Dedifferentiated amniotic fluid mesenchymal stem cell (primary cell): Measurements from ENCODE around the gene EZH2.

Experiments
- DNase-seq: peaks from one replicate; pipeline ENCODE4 v3.0.0-alpha.2; 2016; ENCODE audit errors: extremely low spot score

Gene EZH2

GRCh38 chr7:148884049-148884298 lies at the start of gene EZH2:
Gene EZH2 (minus strand): TSS chr7:148884291. CDS start chr7:148847298, 36,993 bp downstream.
- DNase-seq = no peak

DNA sequence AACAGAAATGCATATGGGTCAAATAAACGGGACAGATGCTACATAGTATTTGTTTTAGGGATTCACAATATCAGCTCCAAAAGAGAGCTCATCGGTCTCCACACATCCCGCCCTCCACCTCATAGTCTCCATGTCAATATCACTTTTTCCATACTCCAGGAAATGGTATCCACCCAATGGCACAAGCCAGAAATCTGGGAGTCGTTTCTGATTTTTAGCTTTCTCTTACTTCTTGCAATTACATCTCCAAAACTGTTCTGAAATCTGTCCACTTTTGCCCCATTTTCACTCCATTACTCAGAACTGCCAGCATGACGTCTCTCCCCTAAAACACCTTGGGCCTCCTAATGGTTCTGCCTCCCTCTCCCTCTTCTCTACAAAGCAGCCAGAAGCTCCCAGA lies 47.4 kb upstream of the EZH2 start:
- DNase-seq = no peak

DNA sequence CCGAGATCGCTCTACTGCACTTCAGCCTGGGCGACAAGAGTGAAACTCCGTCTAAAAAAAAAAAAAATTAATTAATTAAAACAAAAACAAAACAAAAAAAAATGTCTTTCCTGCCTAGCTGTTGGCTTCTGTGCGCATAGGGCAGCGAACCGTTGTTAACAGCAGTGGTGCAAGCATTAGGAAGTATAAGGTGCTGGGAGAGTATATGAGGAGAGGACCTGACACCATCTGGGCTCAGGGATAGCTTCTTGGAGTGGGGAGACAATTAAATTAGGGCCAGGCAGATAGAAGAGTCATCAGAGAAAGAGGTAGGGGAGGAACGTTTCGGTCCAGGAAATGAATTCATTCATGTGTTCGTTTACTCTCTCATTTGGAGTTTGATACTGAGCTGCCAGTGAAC lies 46.2 kb upstream of the EZH2 start:
- DNase-seq = no peak

DNA sequence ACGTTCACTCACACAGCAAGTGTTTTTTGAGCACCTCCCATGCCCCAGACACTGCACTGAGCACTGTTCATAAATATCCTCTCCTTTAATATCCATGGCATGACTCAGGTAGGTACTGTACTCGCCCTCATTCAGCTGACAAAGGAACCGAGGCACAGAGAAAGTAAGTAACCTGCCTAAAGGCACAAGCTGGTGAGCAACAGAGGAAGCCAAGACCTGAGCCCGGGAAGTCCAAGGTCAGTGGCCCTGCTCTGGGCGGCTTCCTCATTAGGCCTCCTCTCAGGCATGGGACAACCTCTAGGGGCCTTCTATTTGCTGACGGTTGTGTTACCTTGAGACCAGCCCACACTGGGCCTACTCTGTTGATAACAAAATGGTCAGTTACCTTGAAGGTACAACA lies 45.1 kb upstream of the EZH2 start:
- DNase-seq = no peak

DNA sequence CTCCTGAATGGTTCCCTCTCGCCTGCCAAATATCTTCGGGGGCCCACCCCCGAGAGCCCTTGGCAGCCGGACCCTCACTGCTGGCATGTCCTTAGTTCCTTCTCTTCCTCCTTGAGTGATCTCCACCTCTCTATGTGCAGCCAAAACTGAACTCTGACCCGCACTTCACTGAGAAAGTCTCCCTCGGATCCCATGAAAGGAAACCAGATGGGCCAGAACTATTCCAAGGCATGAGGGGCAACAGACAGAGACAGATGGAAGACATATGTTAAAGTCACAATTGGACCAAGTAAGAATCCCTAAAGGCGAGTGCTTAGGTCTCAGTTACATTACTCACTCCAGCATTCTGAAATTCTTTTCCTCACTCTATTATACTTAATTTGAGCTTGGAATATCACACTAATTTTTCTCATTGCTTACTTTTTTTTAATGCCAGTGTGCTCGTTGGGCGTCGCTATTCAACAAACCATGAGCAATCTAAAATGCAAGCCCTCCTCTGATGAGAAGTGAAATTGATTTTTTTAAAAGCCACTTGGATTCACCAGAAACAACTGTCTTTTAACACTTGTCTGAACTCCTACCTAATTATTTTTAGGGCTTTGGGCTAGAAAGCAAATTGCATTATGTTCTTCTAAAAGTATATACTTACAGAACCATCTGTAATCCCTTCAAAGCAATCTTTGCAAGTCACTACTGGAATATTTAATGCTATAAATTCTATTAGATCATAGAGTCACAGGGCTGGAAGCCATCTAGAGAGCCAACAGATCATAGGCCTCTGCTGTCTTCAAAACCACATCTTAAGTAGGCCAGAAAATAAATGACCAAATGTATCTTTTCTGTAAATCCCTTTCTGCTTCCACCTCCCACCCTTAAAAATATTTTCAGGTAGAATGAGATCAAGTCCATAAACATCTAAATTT lies 43.3 kb upstream of the EZH2 start:
- no peak for DNase-seq

- no peak for DNase-seq
Observed at GRCh38 chr7:148925836-148926235, 41.7 kb upstream of the EZH2 start.

GRCh38 chr7:148924011-148924410 lies 39.9 kb upstream of the EZH2 start:
- DNase-seq = no peak

- DNase-seq = no peak
Observed at GRCh38 chr7:148921806-148922205, 37.7 kb upstream of the EZH2 start.

GRCh38 chr7:148921189-148921588 lies 37.1 kb upstream of the EZH2 start:
- no peak for DNase-seq

DNA sequence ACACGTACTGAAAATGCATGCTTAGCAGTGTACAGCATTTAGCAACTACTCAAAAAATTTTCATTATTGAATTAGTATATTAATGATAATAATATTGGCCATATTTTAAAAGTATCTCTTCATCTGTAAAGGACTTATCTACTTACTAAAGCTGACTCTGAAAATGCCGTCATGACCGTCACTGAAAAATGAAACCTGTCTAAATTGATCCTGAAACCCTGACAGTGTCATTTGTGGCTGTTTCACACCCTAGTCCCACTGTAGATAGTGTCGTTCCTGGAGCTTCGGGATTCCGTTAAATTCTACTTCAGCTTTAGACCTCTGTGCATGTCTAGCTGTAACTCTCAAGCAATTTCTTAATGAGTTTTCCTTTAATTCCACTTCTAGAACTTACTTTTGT lies 35.8 kb upstream of the EZH2 start:
- DNase-seq = no peak

DNA sequence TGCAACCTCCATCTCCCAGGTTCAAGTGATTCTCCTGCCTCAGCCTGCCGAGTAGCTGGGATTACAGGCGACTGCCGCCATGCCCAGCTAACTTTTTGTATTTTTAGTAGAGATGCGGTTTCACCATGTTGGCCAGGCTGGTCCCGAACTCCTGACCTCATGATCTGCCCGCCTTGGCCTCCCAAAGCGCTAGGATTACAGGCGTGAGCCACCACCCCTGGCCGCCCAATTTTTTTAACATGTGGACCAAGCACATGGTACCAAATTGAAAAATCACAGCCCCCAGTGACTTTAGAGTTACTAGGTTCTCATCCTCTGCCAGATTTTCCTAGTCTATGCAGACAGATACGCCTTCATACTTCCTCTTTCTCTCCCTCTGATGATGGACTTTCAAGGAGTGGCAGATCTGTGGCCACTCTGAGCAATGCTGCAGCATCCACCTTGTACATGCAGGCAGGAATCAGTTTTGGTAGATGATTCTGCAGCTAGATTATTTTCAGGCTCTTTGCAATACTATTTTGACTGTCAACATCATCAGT lies 34.0 kb upstream of the EZH2 start:
- DNase-seq = no peak

GRCh38 chr7:148916186-148916585 lies 32.1 kb upstream of the EZH2 start:
- peak; percentile 85 for DNase-seq

DNA sequence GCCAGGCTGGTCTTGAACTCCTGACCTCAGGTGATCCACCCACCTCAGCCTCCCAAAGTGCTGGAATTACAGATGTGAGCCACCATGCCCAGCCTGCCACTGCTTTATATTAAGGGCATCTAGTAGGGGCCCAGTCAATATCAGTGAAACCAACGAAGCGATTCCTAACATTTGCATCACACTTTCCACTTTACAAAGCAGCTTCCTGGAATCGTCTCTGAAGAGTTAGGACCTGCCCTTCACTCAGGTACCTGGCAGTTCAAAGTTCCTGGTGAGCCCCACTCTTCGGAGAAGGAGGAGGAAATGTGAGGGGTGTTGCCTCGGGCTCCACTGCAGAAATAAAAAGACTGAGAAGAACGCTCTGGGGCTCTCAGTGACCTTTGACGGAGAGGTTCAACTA lies 31.1 kb upstream of the EZH2 start:
- DNase-seq = no peak

DNA sequence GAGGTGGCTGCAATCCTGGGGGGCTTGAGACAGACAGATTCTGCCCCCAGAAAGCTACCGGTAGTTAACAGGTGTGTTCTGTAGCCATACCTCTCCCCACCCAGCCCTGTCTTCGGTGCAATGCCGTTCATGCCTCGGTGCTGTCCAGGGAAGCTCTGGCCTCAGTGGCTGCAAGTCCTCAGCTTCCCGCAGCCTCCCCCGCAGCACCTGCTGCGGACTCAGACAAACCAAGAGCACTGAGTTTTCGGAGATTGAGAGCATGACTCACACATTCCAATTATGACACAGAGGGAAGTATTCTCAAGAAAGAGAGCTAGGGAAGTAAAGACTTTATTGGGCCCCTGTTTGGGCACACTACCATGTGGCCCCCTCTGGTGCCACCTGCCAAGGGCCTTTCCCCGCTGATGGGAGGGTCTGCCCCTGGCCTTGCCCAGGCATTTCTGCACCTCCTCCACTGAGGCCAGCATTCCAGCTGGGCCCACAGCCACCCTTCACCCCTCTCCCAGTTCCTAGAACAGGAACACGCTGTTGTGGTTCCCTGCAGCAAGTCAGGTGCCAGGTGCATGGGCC lies 30.2 kb upstream of the EZH2 start:
- DNase-seq = peak; percentile 74

DNA sequence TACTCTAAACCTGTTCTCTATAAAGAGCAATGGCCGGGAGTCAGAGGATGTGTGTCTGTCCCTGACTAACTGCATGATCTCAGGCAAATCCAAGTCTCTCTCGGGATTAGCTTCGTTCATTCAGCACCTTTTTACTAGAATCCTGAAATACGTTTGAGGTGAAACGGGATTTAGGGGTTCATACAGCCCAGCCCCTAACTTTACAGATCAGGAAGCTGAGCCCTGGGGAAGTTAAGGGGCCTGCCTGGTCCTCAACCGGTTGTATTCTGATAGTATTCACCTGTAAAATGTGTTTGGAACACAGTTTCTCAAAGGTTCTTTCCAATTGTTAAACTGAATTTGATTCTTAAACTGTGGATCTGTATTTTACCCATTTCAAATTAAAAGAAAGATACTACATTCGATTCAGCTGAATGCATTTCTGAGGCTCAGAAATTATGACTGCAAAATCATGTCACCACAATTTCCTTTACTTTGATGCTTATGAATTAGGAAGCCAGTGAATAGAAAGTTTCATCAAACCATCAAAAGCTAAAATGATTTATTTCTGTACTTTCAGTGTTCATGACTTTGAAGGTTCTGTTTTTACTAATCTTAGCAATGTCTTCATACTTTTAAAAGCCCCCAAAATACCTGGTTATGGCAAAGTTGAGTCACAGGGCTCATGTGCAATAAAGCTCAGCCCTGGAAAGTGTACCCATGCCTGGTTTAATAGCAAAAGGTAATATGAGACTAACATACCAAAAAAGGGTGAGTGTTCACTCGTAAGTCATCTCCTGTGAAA lies 28.9 kb upstream of the EZH2 start:
- DNase-seq = no peak

DNA sequence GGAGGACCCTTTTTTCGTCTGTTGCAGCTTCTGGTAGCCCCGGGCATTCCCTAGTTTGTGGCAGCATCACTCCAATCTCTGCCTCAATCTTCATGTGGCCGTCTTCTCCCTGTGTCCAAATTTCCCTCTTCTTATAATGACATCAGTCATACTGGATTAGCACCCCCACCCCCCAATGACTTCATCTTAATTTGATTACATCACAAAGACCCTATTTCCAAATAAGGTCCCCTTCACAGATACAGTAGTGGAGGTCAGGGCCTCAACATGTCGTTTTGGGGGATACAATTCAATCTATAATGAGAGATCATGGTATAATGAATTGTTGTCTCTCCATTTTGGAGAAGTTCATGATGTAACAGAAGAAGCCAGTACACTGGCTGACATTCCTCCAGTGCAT lies 28.1 kb upstream of the EZH2 start:
- no peak for DNase-seq

GRCh38 chr7:148911626-148912025 lies 27.5 kb upstream of the EZH2 start:
- no peak for DNase-seq

- DNase-seq = no peak
Observed at GRCh38 chr7:148909568-148909967, 25.5 kb upstream of the EZH2 start.

GRCh38 chr7:148906707-148907498 lies 22.8 kb upstream of the EZH2 start:
- DNase-seq = no peak

- no peak for DNase-seq
Observed at GRCh38 chr7:148905093-148905666, 21.1 kb upstream of the EZH2 start.

DNA sequence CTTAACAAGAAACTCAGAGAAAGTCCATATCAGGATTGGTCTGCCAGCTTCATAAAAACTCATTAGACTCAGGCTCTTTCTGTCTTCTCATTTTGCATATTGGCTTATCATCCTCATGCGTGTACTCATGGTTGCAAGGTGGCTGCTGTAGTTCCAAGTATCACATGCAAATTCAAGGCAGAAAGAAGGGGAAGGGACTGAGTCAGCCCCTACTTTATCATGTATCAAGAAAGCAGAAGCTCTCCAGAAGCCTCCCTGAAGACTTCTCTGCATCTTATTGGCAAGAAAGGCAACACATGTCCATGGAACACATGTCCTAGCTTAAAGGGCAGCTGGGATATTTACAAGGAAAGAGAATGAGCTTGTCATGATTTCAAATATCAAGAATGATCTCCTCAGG lies 19.4 kb upstream of the EZH2 start:
- no peak for DNase-seq

DNA sequence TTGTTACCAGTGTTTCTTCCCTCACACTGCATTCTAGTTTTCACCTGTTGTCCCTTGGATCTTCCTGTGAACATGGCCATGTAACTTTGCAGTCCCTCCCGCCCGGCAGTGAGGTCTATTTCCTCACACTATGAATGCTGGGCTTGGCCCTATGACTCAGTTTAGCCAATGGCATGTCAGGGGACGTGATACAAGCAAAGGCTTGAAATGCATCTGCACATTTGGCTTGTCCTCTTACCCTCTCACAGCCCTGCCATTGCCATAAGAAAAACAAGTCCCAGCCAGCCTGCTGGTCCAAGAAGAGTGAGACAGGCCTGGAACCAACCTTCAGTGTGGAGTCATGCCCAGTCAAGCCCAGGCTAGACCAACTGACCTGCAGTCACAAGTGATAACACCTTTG lies 17.1 kb upstream of the EZH2 start:
- DNase-seq = no peak
